AG09319 (cell line): ENCODE data around the gene ALPG.
"Not testable (repeated sequence)": the region's sequence is repeated elsewhere in the genome, so short reads cannot be mapped to it uniquely, and the experiment has no call there.

ENCODE experiments used
- DNase-seq: peaks from one replicate; pipeline ENCODE4 v3.0.0-alpha.2; 2010; ENCODE audit warnings: low read depth; ENCODE audit errors: extremely low read depth
- CTCF ChIP-seq: IDR thresholded peaks from 2 replicates; pipeline ENCODE4 v1.5.1; 2011; ENCODE audit warnings: low read depth, mild to moderate bottlenecking, inconsistent platforms, low read length, moderate library complexity

Gene ALPG

DNA sequence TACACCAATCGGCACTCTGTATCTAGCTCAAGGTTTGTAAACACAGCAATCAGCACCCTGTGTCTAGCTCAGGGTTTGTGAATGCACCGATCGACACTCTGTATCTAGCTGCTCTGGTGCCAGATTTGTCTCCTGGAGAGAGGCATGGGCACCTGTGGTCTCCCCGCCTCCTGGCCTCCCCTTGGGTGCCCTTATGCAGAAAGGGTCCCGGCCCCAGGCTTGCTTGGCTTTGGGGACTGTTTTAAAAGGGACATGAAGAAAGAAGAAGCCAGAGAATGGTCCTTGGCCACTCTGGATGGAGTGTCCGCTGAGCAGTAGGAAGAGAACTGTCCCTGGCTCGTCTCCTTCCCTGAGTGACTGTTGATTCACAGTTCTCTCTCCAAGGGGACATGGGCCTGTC is 39.6 kb upstream of the ALPG start:
- DNase-seq: no peak
- no peak for TF ChIP-seq CTCF

DNA sequence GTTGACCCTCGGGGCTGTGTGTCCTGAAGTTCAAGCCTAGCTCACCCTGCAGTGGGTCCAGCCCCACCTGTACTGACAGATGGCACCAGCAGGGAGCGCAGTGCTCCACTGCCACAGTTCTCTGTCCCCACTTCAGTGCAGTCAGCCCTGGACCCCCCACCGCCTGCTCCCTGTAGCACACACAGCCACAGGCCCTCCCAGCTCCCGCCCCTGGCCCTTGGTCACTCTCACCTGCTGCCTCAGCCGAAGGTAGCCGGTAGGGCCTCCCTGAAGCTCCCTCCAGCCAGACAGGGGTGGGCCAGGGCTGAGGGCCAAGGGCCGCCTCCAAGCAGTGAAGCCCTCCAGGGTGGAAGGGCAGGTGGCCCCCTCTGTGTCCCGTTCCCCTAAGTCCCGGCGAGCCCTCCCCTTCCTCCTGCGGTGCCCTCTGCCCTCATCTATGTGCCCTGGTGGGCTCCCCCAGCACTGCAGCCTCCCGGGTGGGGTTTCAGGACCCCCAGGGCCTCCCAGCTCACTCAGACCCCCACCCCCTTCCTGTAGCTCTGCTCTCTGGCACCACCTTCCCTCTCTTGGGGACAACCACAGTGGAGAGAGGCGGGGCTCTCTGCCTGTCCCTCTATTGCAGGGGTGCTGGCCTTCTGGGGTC is 38.9 kb upstream of the ALPG start:
- no peak for DNase-seq
- no peak; the same call in none of the 2 replicates for TF ChIP-seq CTCF

DNA sequence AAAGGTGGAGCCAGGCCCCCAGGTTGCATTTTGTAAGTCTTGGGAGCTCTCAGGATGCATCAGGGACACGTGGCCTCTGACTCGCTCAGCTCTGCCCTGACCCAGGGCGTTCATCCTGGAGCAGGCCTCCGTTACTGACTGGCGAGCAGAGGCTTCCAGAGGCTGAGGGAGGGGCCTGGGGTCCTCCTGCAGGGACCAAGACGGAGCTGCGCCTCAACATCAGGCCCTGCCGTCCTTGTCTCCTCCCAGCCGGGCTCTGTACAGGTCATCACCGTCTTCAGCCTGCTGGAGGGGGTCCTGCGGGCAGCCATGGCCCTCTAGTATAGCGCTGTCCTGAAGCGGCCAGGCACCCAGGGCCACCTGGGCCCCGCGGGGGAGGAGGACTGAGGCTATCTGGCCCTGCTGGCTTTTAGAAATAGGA is 38.3 kb upstream of the ALPG start:
- TF ChIP-seq CTCF: no peak
- DNase-seq: no peak

DNA sequence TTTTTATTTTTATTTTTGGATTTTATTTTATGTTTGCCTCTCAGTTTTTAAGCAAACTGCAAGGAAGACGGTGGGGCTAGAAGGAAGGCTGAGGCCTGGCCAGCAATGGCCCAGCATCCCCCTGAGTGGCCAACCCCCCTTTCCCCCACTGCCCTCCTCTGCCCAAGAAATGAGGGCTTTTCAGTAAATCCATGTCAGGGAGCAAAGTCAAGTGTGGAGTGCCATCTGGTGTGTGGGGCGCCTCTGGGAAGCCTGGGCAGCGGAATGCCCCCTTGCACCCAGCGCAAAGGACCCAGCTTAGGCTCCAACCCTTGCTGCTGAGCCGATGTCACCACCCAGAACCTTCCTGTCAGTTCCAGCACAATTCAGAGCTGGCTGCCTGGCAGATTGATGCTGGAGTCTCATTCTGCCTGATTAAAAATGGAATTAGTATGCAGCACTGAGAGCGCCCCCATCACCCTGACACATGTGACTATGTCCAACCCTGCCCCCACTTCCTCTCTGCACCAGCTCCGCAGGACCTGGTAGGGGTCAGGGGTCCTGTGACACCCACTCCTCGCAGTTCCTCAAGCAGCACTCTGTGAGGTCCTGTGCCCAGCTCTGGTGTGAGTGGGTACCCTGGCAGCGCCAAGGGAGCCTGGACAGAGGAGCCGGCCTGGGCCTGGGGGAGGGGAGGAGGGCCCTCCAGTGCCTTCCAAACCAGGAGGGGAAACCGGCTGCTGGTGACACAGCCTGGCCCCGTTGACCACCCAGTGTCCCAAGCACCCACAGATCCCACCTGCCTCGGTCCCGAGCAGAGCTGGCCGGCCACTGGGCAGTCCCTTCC is 37.3 kb upstream of the ALPG start:
- TF ChIP-seq CTCF: no peak
- no peak for DNase-seq

GRCh38 chr2:232370007-232370406 is 36.6 kb upstream of the ALPG start:
- not testable (repeated sequence) for DNase-seq

GRCh38 chr2:232372231-232373208 is 34.1 kb upstream of the ALPG start:
- DNase-seq: no peak
- no peak for TF ChIP-seq CTCF

DNA sequence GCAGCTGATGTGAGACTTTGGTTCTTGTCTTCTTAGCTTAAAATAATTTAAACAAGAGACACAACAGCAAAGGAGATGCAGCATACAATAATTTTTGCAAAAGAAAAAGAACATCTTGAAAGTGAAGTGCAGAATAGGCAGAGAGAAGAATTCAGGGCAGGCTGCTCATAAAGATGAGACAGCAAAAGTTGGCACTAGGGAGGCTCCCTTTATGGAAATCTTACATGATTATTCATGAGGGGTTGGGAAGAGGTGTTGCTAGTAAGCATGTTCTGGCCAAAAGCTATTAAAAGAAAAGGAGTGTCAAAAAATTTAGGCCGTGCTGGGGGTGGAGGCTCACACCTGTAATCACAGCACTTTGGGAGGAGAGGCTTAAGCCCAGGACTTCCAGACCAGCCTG is 32.3 kb upstream of the ALPG start:
- no peak for DNase-seq
- no peak for TF ChIP-seq CTCF
